WTC11 (cell line): ENCODE results near the gene SIPA1L3.

Source experiments
- ETV6 ChIP-seq: sonication (generic); formaldehyde crosslinking; IDR thresholded peaks from 2 replicates; pipeline ENCODE4 v1.8.1; 2022; ENCODE audit warnings: mild to moderate bottlenecking, missing genetic modification reagents
- SP1 ChIP-seq: sonication (generic); formaldehyde crosslinking; conservative IDR thresholded peaks from 2 replicates; pipeline ENCODE4 v1.8.1; 2022; ENCODE audit warnings: missing genetic modification reagents
- TF ChIP-seq, protein P1 (sequence below): sonication (generic); formaldehyde crosslinking; IDR thresholded peaks from 2 replicates; pipeline ENCODE4 v1.8.0; 2022; ENCODE audit warnings: mild to moderate bottlenecking, missing genetic modification reagents

DNA sequence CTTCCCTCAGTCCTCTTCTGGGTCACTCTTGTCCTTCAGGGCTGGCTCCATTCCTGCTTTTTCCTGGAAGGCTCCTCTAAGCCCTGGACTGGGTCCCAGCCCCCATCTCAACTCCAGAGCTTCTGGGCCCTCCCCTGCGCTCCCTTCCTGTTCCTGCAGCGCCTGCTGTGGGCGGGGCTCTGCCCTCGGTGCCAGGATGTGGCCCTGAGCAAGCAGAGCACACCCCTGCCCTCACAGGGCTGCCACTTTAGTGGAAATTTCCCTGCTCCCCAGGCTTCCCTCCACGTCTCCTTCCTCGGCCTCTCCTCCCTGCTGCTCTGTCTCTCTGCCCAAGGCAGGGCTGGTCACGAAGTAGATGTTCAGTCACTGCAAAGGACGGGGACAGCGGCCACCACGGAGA is 288.2 kb downstream of the SIPA1L3 start:
- TF ChIP-seq ETV6 (CRISPR knock-in tag) (no peak), SP1 (CRISPR knock-in tag) (no peak)
- TF ChIP-seq, protein P1, sequence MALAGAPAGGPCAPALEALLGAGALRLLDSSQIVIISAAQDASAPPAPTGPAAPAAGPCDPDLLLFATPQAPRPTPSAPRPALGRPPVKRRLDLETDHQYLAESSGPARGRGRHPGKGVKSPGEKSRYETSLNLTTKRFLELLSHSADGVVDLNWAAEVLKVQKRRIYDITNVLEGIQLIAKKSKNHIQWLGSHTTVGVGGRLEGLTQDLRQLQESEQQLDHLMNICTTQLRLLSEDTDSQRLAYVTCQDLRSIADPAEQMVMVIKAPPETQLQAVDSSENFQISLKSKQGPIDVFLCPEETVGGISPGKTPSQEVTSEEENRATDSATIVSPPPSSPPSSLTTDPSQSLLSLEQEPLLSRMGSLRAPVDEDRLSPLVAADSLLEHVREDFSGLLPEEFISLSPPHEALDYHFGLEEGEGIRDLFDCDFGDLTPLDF: no peak
